Measurements from ENCODE around the gene IRF8.

IRF8 gene

DNA sequence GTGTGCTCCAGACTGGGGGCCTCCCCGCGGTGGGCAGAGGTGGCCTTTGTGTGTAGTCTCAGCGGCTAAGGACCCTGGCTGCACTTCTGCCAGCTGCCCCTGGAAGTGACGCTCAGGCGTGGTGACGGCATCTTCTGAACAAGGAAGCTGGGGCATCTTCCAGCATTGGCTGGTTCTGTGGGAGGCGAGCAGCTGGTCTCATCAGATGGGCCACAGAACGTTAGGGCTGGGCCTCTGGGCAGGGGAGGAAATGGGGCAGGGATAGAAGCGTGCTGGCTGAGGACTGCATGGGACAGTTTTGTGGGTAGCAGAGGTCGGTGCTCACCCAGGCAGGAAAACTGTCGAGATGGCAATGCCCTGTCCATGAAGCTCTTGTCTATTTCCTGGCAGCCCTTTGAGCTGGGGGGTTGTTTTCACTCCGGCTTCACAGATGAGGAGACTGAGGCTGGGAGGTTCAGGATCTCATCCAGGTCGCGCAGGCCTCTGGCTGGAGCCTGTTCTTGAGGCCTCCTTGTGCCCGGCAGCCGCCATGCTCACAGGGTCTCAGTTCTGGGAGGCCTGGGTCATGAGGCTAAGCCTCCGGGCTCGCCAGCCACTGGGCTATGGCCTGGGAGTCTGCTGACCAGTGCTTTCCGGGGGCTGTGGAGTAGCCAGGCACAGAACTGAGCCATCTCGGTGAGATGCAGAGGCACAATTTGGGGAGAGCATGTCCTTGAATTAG is 16.3 kb downstream of the IRF8 start:
- DNase-seq, result no peak

DNA sequence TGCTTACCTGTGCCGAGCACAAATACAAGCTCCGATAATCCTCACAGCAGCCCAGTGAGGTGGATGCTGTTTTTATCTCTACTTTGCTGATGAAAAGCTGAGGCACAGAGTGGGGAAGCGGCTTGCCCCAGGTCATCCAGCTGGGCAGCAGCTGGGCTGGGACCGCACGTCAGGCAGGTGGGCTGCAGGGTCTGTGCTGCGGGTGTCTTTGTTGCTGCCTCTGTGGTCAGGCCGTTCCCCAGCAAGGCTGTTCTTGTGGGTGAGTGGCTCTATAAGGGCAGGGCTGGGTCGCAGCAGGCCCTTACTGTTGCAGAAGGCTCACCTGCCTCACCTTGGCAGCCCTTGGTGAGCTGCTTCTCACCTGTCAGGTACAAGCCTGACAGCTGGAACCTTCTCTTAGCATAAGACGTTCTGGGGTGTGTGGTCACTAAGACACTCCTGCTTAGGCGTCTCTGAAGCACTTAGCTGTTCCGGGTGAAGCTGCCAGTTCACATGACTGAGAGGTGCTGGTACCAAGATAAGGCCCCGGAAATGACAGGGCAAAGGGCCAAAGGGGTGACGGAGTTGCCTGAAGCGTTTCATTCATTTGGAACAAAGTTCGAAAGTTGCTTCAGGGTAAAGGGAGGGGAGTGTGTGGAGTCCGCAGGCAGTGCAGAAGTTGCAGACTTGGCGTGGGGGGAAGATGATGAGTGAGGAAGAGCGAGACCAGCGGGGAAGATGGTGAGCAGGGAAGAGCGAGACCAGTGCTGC is 17.4 kb downstream of the IRF8 start:
- DNase-seq, result no peak

DNA sequence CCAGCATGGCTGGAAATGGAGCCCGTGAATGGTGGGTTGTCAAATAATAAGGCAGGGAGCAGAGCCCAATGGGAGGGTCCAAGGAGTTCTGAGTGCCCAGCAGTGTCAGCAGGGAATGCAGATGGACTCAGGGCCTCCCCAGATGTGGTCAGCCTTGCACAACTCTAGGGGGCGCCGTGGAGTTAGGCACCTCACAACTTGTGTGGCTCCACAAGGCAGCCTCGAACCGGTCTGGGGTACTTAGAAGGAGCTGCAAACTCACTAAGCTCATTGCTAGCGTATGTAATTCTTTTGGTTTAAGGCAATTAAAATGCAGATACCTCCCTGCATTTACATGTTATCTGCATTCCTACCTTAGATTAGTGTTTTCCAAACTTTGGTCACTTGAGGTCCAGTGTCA is 18.1 kb downstream of the IRF8 start:
- DNase-seq, result no peak

DNA sequence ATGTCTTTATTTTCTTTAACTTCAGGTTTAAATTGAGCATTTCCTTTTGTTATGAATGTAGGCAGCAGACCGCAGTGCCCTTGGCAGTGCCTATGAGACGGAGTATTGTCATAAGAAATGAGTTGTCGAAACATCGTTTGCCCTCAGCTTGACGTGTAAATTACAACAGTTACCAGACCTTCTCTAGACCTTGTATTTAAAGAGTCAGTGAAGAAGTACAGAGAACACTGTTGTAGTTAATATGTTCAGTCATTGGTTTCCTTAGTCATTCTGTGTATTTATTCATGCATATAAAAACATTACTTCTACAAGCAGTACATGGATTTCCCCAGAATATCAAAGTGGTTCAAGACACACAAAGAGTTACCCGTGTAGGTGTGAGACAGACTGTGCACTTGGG is 19.0 kb downstream of the IRF8 start:
- DNase-seq, result no peak

DNA sequence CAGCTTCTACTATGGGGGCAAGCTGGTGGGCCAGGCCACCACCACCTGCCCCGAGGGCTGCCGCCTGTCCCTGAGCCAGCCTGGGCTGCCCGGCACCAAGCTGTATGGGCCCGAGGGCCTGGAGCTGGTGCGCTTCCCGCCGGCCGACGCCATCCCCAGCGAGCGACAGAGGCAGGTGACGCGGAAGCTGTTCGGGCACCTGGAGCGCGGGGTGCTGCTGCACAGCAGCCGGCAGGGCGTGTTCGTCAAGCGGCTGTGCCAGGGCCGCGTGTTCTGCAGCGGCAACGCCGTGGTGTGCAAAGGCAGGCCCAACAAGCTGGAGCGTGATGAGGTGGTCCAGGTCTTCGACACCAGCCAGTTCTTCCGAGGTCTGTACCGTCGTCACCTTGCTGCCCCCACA is 19.5 kb downstream of the IRF8 start:
- DNase-seq, result no peak

DNA sequence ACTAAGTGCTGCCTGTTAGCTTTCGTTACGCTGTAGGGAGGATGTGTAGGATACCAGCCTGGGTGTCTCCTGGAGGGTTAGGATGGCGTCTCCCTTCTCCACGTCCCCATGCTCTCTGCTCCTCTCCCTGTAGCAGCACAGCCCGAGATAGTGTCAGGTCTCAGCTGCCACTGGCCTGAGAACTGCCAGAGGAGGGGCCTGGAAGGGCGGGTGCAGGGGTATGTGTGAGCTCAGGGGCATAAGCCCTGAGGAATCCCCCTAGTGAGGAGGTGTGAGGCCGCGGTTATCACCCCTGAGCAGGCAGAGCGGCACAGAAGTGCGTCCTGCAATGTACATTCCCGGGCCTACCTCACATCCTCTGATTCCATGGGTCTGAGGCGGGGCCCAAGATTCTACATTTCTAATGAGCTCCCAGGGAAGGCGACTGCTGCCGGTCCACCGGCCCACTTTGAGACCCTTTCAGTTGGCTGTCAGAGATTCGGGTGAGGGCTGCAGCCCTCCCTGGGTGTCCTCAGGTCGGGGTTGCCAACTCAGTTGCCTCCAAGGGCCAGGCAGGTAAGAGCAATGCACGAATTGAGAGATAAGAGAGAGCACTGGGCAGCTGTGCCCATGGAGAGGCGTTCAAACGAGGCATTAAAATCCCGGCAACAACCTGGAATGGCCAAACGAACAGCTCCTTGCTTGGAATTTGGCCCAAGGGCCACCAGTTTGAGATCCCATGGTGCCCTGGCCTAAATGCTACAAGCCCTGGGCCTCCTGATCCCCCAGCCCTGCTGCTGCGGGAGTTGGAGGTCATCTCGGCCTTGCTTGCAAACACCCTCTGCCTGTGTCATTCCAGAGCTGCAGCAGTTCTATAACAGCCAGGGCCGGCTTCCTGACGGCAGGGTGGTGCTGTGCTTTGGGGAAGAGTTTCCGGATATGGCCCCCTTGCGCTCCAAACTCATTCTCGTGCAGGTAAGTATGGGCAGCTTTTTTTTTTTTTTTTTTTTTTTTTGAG is 20.6 kb downstream of the IRF8 start:
- DNase-seq, result no peak

DNA sequence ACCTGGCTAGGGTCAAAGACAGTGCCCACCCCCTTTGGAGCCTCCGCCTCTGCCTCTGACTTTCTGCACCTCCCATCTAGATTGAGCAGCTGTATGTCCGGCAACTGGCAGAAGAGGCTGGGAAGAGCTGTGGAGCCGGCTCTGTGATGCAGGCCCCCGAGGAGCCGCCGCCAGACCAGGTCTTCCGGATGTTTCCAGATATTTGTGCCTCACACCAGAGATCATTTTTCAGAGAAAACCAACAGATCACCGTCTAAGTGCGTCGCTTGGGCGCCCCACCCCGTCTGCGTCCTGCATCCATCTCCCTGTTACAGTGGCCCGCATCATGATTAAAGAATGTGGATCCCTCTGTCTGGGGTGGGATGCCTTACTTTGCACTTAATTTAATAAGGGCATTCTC is 22.1 kb downstream of the IRF8 start:
- DNase-seq, result no peak

DNA sequence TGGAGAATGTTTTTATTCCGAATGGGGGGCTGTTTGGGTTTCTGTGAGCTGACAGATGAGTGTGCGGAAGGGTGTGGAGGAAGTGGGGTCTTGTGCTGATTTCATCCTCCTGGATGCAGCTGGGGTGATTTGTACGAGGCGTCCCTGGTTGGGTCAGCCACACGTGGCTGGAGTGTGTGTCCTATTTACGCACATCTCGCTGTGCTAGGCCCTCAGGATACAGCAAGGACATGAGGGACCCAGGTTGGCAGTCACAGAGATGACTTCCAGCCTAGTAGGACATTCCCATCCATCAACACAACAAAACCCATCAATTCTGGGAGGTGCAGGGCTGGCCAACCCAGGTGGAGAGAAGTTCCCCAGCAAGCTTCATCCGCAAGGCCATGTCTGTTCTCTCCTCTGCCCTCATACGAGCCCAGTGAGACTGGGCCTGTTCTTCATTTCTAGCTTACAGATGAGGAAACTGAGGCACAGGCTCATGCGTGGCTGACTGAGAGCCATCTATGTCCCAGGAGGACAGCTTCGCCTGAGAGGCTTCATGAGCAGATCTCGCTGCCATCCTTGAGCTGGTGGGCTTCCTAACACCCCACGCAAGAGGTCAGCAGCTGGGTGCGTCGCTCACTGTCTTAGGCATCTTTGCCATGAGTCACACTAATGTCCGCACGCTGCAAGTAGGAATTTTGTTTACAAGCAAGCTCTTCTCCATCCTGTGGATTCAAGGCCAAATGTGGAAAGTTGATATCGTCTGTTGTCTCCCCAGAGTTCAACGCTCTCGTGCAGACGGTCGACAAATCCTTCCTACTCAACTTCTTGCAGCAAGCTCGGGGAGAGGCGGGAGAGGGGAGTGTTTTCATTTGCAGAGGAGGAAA is 24.4 kb downstream of the IRF8 start:
- no peak for DNase-seq

DNA sequence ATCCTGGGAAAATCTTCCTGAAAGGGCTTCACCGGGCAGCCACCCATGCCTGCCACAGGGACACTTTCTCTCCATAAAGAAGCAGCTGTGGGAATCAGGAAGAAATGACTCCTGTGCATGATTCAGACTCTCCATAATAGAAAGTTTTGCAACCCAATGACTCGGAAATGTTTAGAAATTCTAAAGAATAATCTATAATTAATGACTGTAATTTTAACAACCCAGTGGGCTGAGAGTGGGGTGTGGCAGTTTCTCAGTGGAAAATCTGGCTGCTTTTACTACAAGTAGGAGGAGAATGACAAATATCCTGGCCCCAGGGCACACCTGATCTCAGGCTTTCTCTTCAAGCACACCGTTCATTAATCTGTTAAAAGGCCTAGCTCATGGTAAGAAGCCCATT is 25.7 kb downstream of the IRF8 start:
- DNase-seq, result no peak

DNA sequence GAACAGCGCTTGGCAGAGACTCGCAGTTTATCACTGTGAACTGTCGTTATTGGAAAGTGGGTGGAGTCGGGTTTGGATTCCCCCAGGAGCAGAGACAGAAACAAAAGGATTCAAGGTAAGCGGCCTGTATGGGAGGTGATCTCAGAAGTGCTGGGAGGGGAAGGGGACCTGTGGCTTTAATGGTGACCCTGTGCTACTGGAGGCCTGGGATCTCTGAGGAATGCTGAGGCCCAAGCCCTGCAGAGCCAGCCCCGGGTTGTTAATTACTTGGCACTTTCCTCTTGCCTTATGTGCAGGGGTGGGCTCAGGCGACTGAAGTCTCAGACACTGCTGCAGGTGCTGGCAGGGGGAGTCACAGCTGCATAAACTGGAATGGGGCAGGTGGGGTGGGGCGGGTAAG is 27.4 kb downstream of the IRF8 start:
- no peak for DNase-seq

DNA sequence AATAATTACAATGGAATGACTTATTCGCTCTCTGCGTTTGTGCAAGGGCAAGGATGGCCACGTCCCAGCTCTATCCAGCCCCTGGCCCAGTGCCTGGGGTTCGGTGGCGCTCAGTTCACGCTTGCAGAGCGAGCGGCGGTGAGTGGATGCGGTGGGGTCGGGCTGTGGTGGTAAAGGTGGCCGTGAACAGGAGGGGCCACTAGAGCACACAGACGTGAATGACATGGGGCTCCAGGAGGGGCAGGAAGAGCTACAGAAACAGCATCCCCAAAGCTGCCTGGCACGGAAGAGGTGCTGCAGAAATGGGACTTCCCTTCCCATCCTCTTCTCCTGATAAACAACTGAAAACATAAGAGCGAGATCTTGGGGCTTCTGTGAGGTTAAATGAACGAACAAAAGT is 28.4 kb downstream of the IRF8 start:
- DNase-seq, result no peak

DNA sequence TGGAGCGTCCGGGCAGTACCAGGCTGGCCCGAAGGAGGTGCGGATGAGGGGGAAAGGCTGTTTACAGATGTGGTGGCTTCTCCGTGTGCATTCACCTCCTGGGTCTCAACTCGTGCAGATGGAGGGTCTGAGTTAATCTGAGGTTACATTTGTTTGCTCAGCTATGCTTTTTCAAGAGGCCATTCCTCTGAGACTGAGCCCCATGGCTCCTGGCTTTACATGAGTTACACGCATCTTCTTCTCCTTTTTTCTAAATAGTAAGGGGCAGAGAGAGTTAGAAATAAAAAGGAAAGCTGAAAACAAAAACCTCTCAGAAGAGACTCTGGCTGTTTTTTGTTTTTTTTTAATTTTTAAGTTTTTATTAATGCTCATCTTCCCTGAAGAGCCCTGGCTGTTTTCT is 29.0 kb downstream of the IRF8 start:
- DNase-seq, result no peak

DNA sequence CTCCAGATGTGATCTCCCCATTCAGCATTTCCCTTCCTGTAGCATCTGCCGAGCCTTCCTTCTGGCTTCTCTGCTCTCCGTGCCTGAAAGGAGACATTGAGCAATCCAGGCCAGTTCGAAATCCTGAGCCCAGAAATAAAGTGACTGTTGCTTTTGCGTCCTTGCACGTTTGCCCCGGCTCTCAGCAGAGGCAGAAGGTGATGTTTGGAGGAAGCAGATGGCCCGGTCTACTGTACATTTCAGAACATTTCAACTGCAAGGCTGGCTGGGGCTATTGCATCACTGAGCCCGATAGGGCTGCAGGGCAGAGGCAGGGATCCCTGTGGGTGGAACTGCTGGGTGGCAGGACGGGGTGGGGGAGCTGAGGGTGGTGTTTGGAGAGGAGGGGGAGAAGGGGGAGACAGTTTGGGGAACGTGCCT is 29.4 kb downstream of the IRF8 start:
- DNase-seq, result no peak

DNA sequence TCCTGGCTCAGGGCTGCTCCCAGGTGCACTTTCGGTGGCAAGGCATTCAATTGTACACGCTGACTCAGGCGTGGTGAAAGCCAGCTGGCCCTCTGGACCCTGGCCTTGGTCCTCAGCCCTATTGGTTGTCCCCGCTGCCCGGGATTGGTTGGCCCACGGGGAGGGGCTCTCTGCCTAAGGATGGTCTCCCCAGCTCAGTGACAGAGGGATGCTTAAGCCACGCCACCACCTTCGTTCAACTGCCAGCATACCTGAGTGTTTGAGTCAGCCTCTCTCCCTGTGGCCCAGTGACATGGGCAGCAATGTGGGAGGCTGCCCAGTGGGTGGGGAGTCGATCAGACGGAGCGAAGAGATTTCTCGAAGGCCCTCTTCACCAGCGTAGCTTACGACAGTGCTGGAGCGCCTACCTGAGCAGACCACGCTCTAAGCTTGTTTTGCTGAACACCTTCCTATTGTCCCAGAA is 30.3 kb downstream of the IRF8 start:
- no peak for DNase-seq

DNA sequence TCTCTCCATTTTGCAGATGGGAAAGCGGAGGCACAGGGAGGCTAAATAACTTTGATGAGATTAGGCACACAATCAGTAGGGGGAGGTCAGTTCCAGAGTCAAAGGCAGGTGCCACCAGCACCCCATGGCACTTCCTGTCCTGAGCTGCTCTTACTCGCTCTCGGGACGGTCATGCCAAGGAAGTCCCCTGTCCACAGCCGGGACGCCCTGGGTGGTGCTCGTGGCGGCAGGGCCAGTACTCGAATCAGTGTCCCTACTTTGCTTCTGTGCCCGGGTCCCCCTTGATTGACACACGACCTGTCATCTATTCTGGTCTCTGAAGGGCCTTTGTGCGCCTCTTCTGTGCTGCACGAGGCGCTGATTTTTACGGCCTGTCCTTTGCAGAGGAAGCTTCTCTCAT is 31.3 kb downstream of the IRF8 start:
- no peak for DNase-seq

DNA sequence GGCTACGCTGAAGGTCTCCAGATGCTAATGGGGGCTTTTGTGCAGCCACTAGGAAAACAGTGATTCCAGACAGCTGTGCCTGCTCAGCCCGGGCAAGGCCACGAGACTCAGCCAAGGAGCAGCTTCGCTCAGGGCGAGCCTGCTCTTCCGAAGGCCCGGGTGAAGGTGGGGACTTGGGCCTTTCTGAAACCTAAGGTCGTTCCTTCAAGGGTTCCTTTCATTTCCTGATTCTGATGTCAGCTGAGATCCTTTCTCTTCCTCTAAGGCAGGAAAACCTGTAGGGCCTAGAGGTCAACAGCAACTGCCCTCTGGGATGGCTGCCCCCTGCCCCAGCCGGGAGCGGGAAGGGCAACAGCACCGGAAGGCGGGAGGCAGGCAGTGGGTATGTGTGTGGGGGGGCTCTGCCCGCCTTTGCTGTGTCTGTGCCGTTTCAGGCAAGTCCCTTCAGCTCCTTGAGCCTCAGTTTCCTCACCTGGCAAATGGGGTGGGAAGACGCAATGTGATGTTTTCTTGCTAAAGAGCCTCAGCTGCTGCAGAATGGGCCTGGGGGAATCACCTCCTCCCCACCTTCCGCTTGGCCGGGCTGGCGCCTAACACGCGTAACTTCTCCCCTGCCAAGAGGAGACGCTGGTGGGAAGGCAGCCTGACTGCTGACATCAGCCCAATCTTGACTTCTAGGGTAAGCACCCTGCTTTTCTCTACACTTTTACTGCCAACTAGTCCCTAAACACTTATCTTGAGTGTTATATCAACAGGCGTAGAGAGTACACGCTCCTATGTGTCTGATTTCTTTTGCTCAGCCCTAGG is 32.8 kb downstream of the IRF8 start:
- DNase-seq, result no peak

DNA sequence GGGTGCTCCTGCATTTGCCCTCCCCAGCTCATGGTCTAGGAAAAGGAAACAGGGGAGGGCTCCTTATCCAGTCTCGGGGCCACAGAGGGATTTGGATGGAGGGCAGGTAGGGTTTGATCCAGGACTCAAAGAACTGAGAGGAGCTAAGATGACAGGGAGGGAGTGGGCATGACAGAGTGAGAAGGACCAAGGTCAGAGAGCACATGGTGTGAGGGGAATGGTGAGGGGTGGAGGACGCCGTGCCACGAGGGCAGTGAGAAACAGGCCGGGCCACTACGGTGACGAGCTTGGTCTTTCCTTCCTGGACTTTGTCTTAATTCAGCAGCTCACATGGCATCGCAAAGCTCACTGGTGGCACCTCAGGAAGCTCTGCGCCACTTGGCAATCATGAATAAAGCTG is 35.2 kb downstream of the IRF8 start:
- no peak for DNase-seq

DNA sequence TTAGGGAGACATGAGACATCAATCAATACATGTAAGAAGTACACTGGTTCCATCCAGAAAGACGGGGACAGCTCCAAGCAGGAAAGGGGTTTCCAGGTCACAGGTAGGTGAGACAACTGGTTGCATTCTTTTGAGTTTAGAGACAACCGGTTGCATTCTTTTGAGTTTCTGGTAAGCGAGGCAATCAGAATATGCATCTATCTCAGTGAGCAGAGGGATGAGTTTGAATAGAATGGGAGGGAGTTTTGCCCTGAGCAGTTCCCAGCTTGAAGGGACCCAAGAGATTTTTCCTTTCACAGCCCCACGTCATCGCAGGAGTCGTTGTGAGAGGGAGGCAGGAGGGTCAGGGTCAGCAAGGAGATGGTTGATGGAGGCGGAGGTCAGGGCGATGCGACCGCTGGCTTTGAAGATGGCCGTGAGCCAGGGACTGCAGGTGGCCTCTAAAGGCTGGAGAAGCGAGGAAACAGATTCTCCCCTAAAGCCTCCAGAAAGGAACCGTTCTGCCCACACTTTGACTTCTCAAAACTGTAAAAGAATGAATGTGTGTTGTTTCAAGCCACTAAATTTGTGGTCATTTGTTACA is 36.5 kb downstream of the IRF8 start:
- DNase-seq, result no peak

DNA sequence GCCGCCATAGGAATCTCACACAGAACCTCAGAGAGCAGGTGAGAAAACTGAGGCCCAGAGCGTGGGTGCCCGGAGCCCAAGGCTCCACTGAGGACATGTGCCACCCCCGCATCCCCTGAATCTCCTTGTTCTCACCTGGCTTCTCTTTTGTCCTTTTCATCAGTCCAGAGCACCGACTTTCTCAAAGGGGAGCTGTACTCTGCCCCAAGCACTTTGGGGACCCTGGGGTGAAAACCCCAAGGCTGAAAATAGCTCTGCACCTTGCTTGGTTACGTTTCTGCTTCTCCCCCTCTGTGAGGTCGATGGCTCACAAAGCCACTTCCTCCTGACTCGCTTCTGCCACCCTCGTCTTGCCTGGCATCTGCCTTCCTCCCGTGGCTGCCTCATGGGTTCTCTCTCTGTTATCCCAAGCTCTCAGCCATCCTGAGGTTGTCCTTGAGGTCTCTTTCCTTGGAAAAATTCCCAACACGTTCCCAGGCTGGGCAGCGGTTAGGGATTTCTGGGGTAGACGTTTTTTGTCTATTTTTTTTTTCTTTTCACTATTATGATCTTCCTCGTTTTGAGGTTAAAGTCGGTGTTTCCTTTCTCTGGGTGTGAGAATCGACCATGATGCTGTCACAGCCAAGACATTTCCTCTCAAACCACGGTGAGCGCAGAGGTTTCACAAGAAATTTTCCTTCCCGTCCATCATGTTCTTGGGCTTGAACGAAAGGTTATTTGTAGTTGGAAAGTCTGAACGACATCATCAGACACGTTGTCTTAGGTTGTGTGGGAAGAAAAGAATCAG is 37.2 kb downstream of the IRF8 start:
- peak; percentile 74 for DNase-seq

DNA sequence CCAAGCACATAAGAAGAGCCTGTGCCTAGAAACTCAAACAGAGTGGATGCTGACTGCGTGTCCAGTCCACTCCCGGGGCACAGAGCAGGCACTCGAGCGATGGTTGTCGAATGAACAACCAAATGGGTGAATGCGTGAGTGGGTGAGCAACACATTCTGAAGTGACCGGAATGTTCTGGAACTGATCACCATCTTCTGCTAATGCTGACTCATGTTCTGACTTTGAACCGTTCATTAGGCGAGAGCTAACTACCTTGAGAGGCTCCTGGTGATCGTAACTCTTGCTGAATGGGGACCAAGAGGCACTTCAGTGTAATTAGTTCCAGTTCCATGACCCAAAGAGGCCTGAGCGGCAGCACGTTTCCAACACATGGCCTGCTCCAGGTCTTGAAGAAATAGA is 37.9 kb downstream of the IRF8 start:
- DNase-seq, result peak; percentile 33
